ENCODE results near the gene APBB2. TPM values are rescaled to one million over a fixed set of nuclear protein-coding genes. Genes with fewer than 3 reads are reported as not detected.

APBB2 gene
- total RNA-seq, 1 experiment from 2014 or later: 32.9 TPM

DNA sequence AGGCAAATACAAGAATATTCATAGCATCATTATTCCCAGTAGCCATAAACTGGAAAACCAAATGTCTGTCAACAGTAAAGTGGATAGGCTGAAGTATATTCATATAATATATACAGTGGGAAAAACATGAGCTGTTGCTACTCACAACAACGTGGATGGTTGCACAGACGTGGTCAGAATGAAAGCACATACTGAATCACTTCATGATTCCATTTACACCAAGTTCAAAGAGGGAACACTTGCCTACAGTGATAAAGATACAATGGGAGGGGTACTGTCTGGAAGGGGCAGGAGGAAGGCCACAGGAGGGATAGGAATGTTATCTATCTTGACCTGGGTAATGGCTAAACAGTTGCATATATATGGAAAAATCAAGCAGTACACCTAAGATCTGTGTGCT lies 25.3 kb downstream of the APBB2 start:
- DNase-seq (ENCODE audit: low read depth): no peak

DNA sequence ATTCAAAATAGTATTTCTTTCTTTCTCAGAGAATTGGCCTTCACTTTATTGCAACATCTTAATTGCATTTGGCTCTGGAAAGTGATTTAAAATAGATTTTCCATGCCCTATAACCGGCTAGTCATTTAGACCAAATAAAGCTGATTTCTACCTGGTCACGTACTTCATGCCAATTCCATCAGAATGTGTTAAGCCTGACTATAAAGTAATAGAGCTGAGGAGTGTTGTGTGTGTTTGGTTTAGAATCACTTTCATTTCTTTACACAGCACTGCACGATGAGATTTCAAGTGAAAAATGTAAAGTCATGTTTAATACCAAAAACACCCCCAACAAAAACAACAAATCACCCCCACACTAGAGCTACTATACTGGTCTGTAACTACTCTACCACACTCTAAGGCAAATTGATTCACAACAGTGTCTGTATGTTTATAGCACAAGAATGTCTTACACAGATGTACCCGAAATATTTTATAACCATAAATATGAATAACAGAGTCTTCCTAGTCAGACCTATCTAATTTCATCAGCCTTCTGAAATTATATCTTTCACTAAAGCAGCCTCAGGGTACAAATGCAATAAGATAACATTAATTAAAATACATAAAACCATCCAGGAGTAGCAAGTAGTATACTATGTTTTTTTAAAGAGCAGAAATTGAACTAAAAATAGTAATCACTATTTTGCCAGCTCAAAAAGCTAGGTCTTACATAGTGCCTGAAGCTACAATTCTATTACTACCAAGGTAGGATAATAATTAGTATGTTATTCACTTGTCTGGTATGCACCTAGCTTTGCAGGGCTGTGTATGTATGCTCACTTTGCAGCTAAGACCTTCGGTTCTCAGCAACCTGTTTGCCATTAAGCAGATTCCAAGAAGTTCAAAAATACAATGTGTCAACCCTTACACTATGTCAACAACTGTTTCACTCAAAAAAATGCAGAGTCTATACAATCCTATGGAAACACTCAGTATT lies 28.4 kb downstream of the APBB2 start:
- no peak for DNase-seq (ENCODE audit: low read depth)

DNA sequence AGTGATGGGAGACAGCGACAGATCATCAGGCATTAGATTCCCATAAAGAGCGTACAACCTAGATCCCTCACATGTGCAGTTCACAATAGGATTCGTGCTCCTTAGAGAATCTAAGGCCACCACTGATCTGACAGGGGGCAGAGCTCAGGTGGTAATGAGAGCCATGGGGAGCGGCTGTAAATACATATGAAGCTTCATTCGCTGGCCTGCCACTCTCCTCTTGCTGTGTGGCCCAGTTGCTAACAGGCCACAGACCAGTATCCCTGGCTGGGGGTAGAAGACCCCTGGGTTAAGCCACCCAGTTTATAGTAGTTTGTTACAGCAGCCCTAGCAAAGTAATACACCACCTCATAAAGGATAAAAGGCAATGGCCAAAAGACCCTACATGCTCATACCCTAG lies 30.3 kb downstream of the APBB2 start:
- no peak for DNase-seq (ENCODE audit: low read depth)

DNA sequence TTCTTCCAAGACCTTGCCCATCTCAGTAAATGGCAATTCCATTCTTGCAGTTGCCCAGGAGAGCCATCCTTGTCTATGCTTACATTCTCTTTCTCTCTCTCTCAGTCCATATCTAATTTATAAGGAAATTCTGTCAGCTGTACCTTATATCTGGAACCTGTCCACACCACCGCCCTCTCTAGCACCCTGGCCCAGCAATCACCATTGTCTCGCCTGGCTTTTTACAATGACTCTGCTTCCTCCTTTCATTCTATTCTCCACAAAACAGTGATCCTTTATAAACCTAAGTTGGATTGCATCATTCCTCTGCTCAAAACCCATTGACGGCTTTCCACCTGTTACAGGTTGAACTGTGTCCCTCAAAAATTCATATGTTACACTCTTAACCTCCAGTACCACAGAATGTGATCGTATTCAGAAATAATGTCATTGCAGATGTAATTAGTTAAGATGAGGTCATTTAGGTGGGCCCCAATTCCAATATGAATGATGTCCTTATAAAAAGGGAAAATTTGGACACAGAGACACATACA lies 31.3 kb downstream of the APBB2 start:
- DNase-seq (ENCODE audit: low read depth): no peak

DNA sequence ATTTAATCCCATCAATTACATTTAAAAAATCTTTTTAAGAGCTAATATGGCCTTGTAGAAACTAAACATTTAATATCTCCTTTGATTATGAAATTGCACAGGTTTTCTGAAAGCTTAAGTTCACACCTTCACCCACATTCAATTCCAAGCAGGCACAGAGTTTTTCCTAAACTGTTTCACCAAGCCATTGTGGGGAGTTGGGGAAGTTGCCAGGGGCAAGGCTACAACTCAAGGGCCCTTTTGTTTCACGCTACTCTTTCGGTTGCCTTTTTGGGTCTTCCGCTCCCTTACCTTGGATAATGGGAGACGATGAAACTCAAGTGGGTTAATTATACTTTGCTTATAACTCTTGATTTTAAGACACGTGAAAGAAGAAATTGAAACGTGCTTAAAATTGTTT lies 33.3 kb downstream of the APBB2 start:
- no peak for DNase-seq (ENCODE audit: low read depth)

DNA sequence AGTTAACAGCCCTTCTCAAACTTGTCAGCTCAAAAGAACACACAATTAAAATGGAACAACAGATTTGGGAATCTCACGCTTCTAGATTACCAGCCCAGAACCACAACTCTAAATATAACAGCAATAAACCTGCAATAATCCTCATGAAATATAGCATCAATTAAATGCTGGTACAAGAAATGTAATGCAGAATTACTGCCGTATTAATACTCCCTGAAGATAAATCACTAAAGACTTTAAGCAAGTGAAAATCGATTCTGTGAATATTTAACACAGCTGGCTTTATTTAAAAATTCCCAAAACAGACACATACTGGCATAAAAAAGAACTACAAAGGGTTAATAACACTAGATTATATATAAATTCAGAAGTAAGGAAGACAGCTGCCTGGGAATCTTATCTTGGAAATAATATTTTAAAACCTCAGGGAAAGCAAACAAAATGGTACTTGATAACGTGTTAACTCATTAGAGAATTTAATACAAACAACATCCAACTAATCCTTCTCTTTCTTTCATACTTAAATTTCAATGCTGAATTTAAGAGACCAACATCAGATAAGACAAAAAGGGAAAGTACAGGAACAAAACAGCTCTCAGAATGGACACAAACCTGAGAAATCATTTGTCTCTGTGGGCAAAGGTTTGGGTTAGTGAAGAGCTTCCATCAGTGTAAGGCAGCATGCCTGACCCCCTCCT lies 34.7 kb downstream of the APBB2 start:
- DNase-seq (ENCODE audit: low read depth): no peak

DNA sequence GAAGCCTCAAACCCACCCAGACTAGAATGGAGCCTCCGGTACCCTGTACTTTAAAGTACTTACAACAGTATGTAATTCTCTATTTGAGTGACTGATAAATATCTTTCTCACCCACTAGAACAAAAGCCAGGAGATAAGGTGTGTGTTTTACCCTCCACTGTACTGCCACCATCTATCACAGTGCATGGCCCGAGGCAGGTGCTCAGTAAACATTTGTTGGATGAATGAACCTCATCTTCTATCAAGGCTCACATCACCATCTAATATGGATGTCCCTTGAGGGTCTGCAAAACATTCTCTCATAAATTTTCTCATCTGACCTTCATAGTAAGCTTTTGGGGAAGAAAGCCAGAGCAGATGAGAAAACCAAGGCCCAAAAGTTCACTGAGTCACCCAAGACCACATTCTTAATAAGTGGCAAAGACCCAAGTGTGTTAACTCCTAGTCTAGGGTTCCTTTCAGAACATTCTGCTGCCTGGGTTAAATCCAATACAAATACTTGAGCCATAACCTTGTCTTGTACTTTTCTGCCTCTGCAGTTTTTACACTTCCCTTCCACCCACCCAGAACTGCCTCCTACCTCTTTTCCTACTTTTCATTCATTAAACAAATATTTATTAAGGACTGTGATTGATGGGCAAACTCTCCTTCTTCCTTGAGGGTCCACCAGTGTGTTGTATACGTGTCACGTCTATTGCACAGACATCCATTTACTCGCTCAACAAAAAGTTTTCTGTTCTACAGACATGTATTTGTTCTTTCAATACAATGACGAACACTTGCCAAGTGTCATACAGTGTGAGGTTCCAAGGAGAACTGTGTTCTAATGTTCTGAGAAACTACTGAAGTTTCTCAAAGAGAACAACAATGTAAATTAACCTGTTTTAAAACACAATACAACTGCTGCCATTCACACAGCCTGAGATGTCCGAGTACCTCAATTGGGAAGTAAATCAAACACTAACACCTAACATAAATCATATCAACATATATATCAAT lies 35.7 kb downstream of the APBB2 start:
- DNase-seq (ENCODE audit: low read depth): peak; percentile 72

DNA sequence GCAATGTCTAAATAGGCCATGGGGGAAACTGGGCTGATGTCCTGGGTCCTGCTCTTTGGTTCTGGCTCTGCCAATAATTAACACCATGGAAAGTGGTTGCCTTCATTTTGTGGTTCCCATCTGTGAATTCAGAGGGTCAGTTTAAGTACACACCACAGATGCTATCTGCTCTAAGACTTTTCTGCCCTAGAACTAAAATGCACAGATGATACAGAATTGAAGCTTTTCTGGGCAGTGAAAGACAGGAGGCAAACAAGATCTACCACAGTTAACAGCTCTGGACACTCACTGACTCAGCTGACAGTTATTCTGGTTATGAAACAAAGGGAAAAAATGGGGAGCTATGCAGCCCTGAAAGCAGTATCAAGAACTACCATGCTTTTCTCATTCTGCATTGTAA lies 37.3 kb downstream of the APBB2 start:
- peak; percentile 70 for DNase-seq (ENCODE audit: low read depth)

DNA sequence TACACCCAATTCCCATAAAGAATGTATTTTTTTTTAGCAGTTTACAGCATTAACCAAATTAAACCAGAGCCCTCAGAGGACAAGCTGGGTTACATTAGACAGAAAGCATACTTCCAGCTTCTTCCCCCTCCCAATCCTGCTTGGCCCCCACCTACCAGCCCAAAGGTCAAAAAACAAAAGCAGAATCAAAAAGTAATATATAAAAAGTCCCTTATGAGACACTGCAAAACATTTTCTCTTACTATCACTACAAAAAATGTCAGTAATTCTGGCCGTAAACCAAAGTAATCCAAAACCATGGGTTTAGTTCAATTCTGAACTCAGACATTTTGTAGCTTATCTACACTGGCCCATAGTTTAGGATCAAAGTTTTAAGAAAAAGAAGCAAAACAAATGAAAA lies 38.0 kb downstream of the APBB2 start:
- DNase-seq (ENCODE audit: low read depth): peak; percentile 32

DNA sequence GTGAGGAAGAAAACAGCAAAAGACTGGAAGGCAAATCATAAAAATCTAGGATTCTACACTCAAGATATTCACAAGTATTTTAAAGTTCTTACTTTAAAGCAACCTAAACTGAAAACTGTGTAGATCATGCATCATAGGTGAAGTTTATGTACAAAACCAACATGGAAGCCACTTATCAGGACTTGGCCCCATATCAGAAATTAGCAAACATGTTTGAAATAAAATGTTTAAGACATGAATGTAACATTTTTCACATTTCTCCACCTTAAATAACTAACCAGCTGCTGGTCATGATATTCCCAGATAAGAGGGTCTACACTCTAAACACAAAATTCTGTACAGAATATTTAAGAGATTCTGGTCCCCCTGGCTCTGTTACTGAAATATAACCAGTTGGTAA lies 38.5 kb downstream of the APBB2 start:
- no peak for DNase-seq (ENCODE audit: low read depth)

DNA sequence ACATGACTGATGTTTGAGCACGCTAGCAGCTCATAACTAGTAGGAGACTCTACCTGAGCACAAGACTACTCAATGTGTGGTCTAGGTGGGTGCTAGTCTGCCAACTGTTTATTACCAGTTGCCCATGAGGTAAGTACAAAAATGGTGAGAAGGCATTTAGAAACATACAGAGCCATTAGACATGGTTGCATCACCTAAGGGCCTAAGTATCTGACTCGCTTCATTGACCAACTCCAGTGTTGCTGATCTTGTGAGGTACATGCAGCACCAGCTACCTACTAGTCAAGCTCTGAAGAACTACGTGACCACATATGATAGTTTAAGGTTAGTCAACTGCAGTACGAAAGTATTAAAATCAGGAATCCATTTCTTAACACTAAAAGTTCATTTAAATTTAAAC lies 39.9 kb downstream of the APBB2 start:
- no peak for DNase-seq (ENCODE audit: low read depth)

DNA sequence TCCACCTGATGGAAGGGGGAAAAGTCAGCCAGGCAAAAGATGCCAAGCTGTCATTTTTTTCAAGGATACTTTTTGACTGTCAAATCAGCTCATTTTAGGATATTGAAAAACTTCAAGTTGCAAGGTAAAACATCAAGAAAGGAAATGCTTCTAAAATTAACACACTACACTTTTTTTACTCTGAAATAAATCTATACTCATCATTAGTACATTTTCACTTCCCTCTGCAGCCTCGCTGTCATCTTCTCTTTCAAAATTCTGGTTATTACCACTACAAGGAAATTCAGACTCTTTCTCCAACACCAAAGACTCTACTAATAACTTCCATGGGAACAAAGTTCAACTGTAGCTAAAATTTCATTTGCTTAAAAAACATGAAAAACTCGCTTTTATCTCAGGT lies 41.6 kb downstream of the APBB2 start:
- DNase-seq (ENCODE audit: low read depth): no peak

DNA sequence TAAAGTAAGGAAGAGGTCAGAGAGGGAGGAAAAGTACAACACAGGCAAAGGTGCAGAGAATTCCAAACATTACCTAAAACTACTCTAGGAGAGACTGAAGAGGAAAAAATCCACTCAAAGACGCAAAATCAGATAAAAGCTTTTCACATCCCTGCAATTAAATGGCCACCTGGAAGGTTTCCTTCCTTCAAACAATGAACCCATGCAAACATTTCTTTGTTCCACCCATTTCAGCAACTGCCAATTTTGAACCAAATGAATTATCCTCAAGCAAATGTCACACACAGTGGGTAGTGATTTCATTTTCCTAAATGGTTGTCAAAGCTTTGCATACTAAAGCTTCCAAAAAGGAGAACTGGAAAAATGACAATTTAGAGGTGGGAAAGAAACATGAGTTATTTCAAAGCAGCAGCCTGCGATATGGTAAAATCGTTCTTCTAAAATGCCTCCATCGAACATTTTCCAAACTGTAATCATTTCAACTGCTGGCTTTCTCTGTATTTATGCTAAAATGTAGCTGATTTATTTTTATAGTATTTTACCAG lies 45.0 kb downstream of the APBB2 start:
- DNase-seq (ENCODE audit: low read depth): no peak

DNA sequence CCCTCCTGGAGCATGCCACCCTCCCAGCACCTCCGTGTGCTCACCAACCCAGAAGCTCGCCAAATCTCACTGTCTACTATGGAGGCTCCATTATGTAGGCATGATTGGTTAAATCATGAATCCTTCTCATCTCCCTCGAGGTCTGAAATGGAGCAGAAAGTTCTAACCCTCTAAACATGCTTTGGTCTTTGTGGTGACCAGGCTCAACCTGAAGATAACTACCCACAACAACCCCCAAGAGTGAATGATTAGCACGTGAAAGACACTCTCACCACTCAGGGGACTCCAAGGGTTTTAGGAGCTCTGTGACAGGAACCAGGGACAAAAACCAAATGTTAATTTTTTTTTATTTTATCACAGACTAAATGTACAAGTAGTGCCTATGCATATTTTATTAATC lies 47.2 kb downstream of the APBB2 start:
- DNase-seq (ENCODE audit: low read depth): no peak

DNA sequence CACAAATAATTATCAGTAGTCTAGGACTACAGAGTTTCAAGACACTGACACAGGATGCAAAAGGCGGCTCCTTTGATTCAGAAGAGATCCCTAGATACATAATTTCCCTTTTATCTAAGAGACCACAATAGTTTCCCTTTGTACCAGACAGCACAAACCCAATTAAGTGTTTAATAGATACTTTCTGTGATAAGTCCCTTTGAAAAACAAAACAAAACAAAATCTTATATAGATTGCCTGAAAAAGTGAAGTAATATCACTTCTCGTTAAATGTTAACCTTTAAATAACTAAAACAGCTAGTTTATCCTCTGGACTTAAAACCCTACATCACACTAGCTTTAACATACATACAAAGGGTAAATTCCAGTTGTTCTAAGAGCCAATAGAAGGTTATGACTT lies 49.9 kb downstream of the APBB2 start:
- no peak for DNase-seq (ENCODE audit: low read depth)

DNA sequence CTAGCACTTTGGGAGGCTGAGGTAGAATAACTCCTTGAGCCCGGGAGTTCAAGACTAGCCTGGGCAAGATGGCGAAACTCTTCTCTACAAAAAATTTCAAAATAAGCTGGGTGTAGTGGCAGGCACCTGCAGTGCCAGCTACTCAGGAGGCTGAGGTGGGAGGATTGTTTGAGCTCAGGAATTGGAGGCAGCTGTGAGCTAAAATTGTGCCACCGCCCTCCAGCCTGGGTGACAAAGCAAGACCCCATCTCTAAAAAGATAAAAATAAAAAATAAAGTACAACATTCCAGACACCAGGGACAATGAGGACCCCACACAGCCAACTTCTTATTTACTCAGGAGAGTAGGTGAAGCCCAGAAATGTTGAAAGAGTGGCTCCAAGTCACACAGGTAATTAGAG lies 53.0 kb downstream of the APBB2 start:
- no peak for DNase-seq (ENCODE audit: low read depth)

DNA sequence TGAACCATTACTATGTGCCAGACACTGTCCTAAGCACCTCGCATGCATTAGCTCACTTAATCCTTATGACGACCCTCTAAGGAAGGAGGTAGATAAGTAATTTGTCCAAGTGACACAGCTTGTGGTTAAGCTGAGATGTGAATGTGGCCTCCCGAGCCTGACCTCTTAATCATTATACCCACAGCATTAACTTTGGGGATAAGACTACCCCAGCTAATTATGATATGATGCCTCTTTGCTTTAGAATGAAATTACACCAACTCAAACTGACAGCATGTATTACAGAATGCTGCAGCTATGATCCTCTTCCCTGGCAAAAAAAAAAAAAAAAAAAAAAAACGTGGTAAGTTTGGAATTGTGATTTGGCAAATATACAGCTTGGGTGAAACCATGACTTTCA lies 53.5 kb downstream of the APBB2 start:
- peak; percentile 77 for DNase-seq (ENCODE audit: low read depth)

DNA sequence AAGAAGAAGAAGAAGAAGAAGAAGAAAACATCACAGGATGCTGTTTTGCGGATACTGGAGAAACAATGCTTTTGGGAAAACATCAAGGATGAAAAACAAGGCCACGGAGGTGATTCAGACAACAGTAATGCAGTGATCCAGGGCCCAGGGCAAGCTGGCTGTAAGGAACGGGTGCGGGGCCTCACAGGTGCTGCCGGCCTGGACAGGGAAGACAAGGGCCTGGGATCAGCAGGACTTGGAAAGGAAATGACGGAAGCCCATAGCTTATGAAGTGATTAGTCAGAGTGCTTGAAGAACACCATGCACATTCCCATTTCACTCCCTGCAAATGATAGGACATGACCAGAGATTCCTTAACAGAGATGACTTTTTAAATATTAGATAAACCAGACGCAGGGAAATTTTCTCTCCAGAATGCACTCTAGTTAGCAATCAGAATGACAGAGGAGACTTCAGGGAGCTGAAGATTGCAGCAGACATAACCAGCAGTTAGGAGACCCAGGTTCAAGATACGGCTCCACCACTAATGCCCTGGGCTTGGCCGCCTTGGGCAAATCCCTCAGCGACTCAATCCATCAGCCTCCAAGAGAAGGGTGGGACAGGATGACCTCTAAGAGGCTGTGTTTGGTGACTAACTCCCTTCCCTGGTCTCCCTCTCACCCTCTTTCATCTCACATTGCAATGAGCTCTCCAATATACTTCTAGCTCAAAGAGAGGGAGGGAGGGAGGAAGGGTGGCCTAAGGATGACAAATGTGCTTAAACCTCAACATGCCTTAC lies 54.1 kb downstream of the APBB2 start:
- peak; percentile 97 for DNase-seq (ENCODE audit: low read depth)

DNA sequence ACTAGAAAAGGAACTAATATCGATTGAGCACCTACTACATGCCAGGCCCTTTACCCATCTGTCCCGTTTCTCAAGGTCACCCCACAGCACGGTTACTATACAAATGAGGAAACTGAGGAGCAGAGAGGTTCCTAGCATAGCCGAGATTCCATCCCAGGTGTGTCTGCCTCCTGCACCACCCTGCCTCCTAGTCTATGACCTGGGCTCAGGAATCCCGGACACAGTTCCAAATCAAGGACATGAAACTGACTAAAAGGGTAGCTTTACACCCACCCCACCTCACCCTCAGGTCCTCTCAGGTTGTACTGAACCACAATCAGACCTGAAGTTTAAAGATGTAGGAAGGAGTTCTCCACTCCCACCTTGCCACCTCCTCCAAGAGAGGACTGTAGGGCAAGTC lies 55.6 kb downstream of the APBB2 start:
- no peak for DNase-seq (ENCODE audit: low read depth)

DNA sequence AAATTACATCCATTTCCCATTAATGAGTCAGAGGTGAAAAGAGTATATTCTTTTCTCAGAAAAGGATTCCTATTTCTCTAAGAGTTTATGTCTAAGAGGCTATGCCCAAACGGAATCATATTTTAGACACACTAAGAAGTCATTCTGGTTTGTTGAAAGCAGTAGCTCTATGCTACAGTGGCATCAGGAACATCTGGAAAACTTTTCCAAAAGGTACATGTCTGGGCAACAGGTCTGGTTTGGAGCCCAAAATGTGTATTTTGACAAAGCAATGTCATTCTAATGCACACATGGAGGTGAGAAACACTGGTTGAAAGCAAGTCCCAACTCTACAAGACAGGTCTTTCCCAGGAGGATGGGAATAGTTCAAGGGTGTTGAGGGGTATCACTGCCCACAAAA lies 56.1 kb downstream of the APBB2 start:
- no peak for DNase-seq (ENCODE audit: low read depth)

DNA sequence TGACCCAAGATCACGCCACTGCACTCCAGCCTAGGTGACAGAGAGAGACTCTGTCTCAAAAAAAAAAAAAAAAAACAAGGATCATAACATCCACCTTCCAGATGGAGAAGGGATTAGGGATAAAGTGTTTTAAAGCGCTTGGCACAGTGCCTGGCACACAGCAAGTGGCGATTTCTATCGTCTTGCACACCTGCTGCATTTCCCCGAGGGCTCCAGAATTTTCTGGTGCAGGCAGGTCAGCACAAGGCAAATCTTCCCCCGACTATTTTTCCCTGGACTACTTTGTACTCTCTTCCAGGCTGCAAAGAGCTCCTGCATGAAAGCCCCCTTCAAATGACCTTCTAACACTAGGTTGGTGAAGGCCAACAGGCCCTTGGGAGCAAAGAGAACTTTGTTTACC lies 57.3 kb downstream of the APBB2 start:
- no peak for DNase-seq (ENCODE audit: low read depth)
